HS-27A (cell line): Measurements from ENCODE around the gene TECPR2.

Source experiments
- DNase-seq: peaks from one replicate; pipeline ENCODE4 v3.0.0-alpha.2; 2012; ENCODE audit warnings: low read depth, missing footprints

Gene TECPR2

GRCh38 chr14:102496958-102497744 is 134.4 kb downstream of the TECPR2 start:
- no peak for DNase-seq

- no peak for DNase-seq
These were observed 135.4 kb downstream of the TECPR2 start for GRCh38 chr14:102497998-102498677.

DNA sequence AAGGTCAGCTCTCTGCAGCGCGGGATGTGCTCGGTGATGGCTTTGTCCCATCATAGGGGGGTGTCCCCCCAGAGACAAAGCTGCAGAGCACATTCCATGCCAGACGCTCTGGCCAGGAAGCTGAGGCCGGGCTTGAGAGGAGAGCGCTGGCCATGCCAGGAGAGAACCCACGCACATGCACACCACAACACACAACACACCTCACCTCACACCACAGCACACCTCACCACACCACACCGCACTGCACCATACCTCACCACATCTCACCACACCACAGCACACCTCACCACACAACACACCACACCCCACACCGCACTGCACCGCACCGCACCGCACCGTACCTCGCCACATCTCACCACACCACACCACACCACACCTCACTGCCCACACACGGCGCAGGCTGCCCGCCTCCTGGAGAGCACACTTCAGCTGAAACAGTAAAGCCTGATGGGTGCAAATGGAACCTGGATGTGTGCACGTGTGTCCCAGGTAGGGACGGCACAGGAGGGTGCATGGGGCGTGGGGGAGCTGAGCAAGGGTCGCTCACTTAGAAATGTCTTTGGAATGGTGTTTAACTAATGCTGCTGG is 136.0 kb downstream of the TECPR2 start:
- DNase-seq: no peak

- no peak for DNase-seq
These were observed 136.8 kb downstream of the TECPR2 start for GRCh38 chr14:102499401-102500157.

- no peak for DNase-seq
These were observed 137.5 kb downstream of the TECPR2 start for GRCh38 chr14:102500158-102500662.

GRCh38 chr14:102500713-102501112 is 138.0 kb downstream of the TECPR2 start:
- no peak for DNase-seq

DNA sequence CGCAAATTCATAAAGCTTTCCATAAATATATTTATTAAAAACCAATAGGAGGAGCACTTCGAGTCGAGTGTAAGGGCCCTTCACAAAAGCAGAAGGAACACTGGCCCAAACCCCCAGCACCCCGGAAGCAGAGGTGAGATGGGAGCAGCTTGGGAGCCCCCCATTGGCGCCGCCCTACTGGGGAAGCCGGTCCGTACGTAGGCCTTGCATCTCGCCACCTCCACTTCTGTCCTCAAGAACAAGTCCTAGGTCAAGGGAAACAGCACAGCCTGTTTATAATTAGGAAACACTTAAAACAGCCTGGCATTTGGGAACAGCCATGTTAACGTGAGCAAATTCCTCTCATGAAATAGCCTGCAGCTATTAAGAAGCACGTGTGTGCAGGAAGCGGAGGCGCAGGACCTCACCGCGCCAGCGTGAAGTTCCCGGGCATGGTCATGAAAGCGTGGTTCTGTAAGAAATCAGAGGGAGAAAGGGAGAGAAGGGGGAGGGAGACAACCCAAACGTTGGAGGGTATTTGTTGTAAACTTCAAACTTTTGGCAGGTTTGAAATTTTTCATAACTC is 139.1 kb downstream of the TECPR2 start:
- no peak for DNase-seq

DNA sequence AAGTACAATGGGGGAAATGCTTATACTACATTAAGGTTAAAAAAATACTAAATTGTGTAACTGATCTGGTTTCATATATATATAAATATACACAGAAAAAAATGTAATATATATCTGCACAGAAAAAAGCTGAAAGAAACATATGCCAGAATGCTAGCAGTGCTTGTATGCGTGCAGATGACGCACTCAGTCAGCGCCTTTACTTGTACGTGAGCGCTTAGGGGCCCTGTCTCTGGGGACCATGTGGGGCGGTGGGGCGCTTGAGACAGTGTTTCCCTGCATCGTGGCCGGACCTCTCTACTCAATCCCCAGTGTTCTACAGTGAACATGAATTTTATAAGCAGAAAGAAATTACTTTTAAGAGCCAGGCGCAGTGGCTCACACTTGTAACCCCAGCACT is 139.8 kb downstream of the TECPR2 start:
- no peak for DNase-seq

GRCh38 chr14:102503641-102504327 is 141.0 kb downstream of the TECPR2 start:
- DNase-seq: no peak

DNA sequence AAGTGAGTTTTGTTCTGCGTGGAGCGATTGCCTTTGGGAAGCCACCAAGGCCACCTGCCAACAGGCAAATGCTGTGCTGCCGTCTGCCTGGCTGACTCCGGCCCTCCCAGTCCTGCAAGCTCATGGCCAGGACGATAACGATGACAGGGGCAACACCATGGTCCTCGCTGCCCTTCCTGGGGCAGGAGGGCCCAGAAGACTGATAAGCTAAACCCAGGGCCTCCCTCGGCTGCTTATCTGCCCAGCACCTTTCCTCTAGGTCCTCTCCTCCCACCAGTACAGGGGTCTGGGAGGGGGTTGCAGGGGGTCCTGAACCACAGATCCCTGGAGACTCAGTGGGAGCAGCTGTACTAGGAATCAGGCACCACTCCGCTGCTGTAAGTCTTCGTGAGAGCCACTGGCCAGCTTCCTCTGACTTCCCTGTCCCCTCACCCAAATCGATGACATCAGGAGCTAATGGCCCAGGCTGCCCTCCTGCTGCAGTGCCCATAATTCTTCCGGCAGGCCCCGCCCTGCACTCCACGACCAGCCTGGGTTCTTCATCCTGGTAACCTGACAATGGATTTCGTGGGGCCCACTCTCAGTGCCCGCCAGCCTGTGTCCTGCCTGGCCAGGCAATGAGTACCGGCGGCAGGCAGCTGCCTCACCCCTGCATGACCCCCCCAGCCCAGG is 141.7 kb downstream of the TECPR2 start:
- DNase-seq: no peak

GRCh38 chr14:102505000-102505619 is 142.4 kb downstream of the TECPR2 start:
- no peak for DNase-seq

DNA sequence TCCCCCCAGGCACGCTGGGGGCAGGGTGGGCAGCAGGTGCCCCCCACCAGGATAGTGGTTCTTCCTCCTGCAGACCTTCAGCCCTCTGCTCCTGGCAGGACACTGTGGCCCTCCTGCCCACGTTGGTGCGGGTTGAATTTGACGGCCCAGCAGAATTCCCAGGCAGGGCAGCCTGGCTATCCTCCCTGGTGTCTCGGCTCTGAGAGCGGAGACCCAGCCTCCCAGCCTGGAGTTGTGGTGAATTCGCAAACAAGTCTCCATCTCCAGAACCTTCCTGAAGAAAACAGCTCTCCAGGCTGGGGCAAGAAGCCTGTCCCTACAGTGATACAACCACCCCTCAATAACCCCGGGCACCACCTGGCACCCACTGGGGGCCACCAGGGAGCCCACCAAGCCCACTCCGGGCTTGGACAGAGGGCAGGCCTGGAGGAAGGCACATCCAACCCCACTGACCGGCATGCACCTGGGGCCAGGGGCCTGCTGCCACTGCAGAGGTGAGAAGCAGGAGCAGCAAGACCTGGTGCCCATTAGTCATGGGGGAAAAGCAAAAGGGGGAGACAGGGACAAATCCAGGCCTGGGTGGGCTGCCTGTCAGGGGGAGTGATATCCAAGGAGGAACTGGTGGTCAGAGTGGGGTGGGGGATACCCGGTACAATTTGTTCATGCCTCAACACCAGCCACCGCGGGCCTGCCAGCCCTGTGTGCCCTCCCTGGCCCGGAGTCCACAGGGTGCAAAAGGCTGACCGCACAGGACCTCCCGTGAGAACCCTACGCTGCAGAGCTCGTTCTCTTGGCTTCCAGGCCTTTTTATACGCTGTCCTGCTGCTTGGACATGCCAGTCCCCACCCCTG is 143.3 kb downstream of the TECPR2 start:
- no peak for DNase-seq

DNA sequence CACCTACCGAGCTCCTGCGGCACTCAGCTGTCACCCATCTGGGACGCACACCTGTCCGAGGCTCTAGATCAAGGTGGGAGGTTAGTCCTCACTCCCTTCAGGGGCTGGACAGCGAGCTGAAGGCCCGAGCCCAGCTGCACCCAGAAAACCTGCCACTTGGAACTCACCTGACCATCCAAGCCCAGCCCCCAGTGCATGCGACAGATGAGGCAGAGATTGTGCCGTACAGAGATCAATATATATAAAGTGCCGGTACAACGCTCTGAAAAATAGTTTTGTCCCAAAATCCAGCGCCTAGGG is 143.8 kb downstream of the TECPR2 start:
- no peak for DNase-seq

- DNase-seq: no peak
These were observed 144.5 kb downstream of the TECPR2 start for GRCh38 chr14:102507081-102507856.

DNA sequence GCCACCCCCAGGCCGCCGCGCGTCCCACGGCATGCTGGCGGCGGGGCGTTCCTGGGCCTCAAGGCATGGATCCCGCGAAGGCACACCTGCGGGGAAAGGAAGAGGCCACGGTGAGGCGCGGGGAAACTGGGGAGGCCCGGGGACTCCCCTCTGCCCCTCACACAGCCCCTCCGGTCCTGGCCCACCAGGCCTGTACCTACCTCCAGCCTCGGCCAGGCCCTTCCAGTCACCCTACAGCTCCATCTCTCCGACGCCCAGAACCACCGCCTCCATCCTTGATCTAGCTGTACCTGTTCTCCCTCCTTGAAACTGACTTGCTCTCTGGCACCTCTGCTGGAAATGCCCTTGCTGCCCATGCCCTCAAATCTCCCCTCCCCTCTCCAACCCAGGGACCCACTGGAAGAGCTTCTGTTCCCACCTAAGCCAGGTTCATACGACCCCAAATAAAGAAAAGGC is 145.1 kb downstream of the TECPR2 start:
- DNase-seq: no peak

GRCh38 chr14:102508410-102508773 is 145.7 kb downstream of the TECPR2 start:
- DNase-seq: no peak

- DNase-seq: no peak
These were observed 146.3 kb downstream of the TECPR2 start for GRCh38 chr14:102508774-102509745.
